Astrocyte of the spinal cord (primary cell): ENCODE results near the gene MKS1.

ENCODE experiments used
- DNase-seq: peaks from one replicate; pipeline ENCODE4 v3.0.0; 2011; ENCODE audit warnings: low read depth, low spot score
- H3K4me3 ChIP-seq: 2 replicates; pipeline ENCODE4 v1.5.1; 2011; ENCODE audit warnings: low read depth, mild to moderate bottlenecking, low read length, moderate library complexity
- in situ Hi-C: cut with HindIII; loops from 2 replicates; pipeline ENCODE4 v1.10.0; 2017; ENCODE audit warnings: low sequenced_read_pairs
- TF ChIP-seq, protein P1 (sequence below): IDR thresholded peaks from 2 replicates; pipeline ENCODE4 v1.5.1; 2012; ENCODE audit warnings: low read depth, mild to moderate bottlenecking, low read length, inconsistent platforms

MKS1 gene

DNA sequence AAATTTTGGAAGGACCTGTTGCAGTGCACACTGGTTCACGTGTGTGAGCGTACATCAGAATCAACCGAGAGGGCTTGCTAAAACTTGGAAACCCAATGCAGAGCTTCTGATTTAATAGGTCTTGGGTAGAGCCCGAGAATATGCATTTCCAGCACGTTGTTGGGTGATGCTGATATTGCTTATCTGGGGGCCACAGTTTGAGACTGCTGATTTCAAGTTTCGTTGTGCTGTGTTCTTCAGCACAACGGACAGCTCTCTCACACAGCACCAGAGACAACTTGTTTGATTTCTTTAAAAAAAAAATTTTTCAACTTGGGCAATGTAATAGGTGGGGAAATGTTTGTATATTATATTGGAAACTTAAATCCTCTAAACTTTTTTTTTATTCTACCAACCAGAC lies 42.9 kb downstream of the MKS1 start:
- H3K4me3 ChIP-seq, result no peak overlapping the region
- in situ Hi-C loops, result no loop called here
- TF ChIP-seq, protein P1, sequence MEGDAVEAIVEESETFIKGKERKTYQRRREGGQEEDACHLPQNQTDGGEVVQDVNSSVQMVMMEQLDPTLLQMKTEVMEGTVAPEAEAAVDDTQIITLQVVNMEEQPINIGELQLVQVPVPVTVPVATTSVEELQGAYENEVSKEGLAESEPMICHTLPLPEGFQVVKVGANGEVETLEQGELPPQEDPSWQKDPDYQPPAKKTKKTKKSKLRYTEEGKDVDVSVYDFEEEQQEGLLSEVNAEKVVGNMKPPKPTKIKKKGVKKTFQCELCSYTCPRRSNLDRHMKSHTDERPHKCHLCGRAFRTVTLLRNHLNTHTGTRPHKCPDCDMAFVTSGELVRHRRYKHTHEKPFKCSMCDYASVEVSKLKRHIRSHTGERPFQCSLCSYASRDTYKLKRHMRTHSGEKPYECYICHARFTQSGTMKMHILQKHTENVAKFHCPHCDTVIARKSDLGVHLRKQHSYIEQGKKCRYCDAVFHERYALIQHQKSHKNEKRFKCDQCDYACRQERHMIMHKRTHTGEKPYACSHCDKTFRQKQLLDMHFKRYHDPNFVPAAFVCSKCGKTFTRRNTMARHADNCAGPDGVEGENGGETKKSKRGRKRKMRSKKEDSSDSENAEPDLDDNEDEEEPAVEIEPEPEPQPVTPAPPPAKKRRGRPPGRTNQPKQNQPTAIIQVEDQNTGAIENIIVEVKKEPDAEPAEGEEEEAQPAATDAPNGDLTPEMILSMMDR, result no peak
- peak; percentile 10 for DNase-seq

DNA sequence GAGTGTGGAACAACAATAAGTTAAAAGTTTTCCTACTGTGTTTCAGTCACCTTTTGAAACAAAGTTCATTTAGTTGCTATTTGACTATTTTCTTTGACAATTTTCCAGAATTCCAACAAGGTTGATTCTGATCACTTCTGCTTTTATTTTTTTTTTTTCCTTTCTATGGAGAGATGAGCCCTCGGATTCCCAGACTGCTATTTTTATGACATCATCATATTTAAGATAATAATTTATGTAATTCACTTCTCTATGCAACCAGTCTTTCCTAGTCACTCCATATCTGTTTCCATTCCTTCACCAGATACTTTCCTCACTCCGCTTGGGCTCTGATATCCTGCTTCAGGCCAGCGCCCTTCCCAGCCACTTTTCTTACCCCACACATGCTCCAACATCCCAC lies 44.2 kb downstream of the MKS1 start:
- no peak overlapping the region for H3K4me3 ChIP-seq
- TF ChIP-seq, protein P1, result no peak
- no peak for DNase-seq
- in situ Hi-C loops, result no loop called here

DNA sequence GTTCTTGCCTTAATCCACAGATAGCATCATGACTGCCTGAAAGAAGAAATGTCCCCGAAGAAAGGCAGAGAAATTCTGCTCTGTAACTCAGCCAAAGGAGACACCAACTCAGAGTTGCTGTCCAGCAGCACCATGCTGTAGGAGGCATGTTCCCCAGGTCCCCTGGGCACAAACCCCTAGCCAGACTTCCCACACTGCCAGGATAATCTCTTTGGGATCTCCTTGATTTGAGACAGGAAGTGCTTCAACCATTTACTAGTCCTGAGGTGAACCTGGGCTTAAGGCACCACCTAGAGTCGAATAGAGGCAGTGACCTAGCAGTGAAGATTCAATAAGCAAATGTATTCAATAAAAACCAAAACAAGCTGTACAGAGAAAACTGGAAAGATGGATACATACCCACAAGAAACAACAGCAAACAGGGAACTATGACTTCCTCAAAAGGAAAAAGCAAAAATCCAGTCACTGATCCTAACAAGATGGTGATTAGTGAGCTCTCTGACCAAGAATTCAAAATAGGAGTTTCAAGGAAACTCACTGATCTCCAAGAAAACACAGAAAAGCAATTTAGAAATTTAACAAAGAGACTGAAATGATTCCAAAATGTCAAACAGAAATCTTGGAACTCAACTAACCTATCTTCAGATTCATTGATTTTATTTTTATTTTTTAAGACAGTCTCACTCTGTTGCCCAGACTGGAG lies 46.5 kb downstream of the MKS1 start:
- in situ Hi-C loops, result no loop called here
- TF ChIP-seq, protein P1, result peak; percentile 41
- H3K4me3 ChIP-seq, result no peak overlapping the region
- DNase-seq, result peak; percentile 4

GRCh38 chr17:58170622-58171021 lies 48.4 kb downstream of the MKS1 start:
- in situ Hi-C loops, result no loop called here
- no peak overlapping the region for H3K4me3 ChIP-seq
- no peak for DNase-seq
- TF ChIP-seq, protein P1, result no peak

- no peak within 1 kb of the TSS for H3K4me3 ChIP-seq
- in situ Hi-C loops, result no loop called here
- no peak for DNase-seq
- TF ChIP-seq, protein P1, result no peak
These were observed 52.4 kb downstream of the MKS1 start, which contains the start of gene OR4D2 for GRCh38 chr17:58166682-58167081. Gene OR4D2, plus strand, starts transcription at chr17:58166982. Its CDS starts 2,674 bp downstream, at chr17:58169656.

- DNase-seq, result no peak
- TF ChIP-seq, protein P1, result no peak
- no peak overlapping the region for H3K4me3 ChIP-seq
These were observed 53.1 kb downstream of the MKS1 start for GRCh38 chr17:58165981-58166380.

More at GRCh38 chr17:58165981-58166380, 53.1 kb downstream of the MKS1 start:
- in situ Hi-C loops, result no loop called here
